ENCODE results near the gene GAREM1.

GAREM1 gene

GRCh38 chr18:32443706-32444215 is 26.9 kb downstream of the GAREM1 start:
- no peak for TF ChIP-seq CTCF (IDR thresholded peaks at IDR 0.05; ENCODE audit: borderline replicate concordance, insufficient read depth, low read depth, low read length)
- H3K4me3 ChIP-seq (ENCODE audit: low read depth, low read length), result no peak overlapping the region

GRCh38 chr18:32443033-32443705 is 27.5 kb downstream of the GAREM1 start:
- no peak overlapping the region for H3K4me3 ChIP-seq (ENCODE audit: low read depth, low read length)
- no peak for TF ChIP-seq CTCF (IDR thresholded peaks at IDR 0.05; ENCODE audit: borderline replicate concordance, insufficient read depth, low read depth, low read length)

GRCh38 chr18:32442575-32442974 is 28.1 kb downstream of the GAREM1 start:
- no peak for TF ChIP-seq CTCF (IDR thresholded peaks at IDR 0.05; ENCODE audit: borderline replicate concordance, insufficient read depth, low read depth, low read length)

GRCh38 chr18:32441533-32441932 is 29.1 kb downstream of the GAREM1 start:
- no peak for TF ChIP-seq CTCF (IDR thresholded peaks at IDR 0.05; ENCODE audit: borderline replicate concordance, insufficient read depth, low read depth, low read length)
- H3K4me3 ChIP-seq (ENCODE audit: low read depth, low read length), result no peak overlapping the region

More at GRCh38 chr18:32442575-32442974, 28.1 kb downstream of the GAREM1 start:
- H3K4me3 ChIP-seq (ENCODE audit: low read depth, low read length), result no peak overlapping the region

- H3K4me3 ChIP-seq (ENCODE audit: low read depth, low read length), result no peak overlapping the region
- no peak for TF ChIP-seq CTCF (IDR thresholded peaks at IDR 0.05; ENCODE audit: borderline replicate concordance, insufficient read depth, low read depth, low read length)
Measured at GRCh38 chr18:32440518-32440917, 30.2 kb downstream of the GAREM1 start.

GRCh38 chr18:32439802-32440201 is 30.9 kb downstream of the GAREM1 start:
- no peak overlapping the region for H3K4me3 ChIP-seq (ENCODE audit: low read depth, low read length)
- peak; percentile 19; the same call in 1 of the 2 replicates for TF ChIP-seq CTCF (IDR thresholded peaks at IDR 0.05; ENCODE audit: borderline replicate concordance, insufficient read depth, low read depth, low read length)

- no peak overlapping the region for H3K4me3 ChIP-seq (ENCODE audit: low read depth, low read length)
- TF ChIP-seq CTCF (IDR thresholded peaks at IDR 0.05; ENCODE audit: borderline replicate concordance, insufficient read depth, low read depth, low read length), result no peak
Measured at GRCh38 chr18:32439241-32439640, 31.4 kb downstream of the GAREM1 start.
